HepG2 (cell line): Measurements from ENCODE around the gene CS. TPM values are rescaled to one million over a fixed set of nuclear protein-coding genes. Genes with fewer than 3 reads are reported as not detected.

ENCODE experiments used
- ATAC-seq: fragments of 200-7000 bp; cut with Tn5 transposase; 3 replicates; pipeline ENCODE4 v1.9.1; 2020; ENCODE audit warnings: mild to moderate bottlenecking, moderate library complexity
- BruUV-seq: library from RNA; stranded (reverse); fragments of 400-500 nt; replicated peaks from 2 replicates; lab custom pipeline; 2021; lab: Mats Ljungman, UMichigan
- CTCF ChIA-PET: fragments of 300-600 bp; formaldehyde crosslinking; extraction: SDS; loops from one replicate; lab custom pipeline; 2021; ENCODE audit warnings: low total read pairs, inconsistent platforms, low intra/inter-chr PET ratio; lab: Yijun Ruan, JAX
- POLR2A ChIA-PET: fragments of 350-600 bp; sonication (Branson Sonifier 250); formaldehyde crosslinking; loops from one replicate; lab custom pipeline; 2020; ENCODE audit warnings: antibody characterized with exemption, inconsistent platforms; lab: Yijun Ruan, JAX
- DNase-seq: peaks from one replicate; pipeline ENCODE4 v3.0.0-alpha.2; 2015; ENCODE audit warnings: low spot score
- FAIRE-seq: peaks from 3 replicates; lab custom pipeline; 2011; peaks lifted over from hg19 to GRCh38; lab: Jason Lieb, UNC
- H2AFZ ChIP-seq: one replicate; pipeline ENCODE4 v1.6.1; 2011; ENCODE audit warnings: low read length, inconsistent platforms
- H3K27ac ChIP-seq: fragments of 300-600 bp; 3 replicates; pipeline ENCODE4 v1.8.0; 2011; ENCODE audit warnings: mixed run types, mild to moderate bottlenecking, mixed read lengths, low read length, inconsistent platforms; ENCODE audit not compliant: insufficient read depth; ENCODE audit errors: extremely low read length
- H3K27me3 ChIP-seq, 2 experiments: fragments of 200-600 bp in 1 of 2; 2 replicates in 1 of 2; 3 replicates in 1 of 2; pipeline versions ENCODE4 v1.6.0 to v1.8.0; 2011; ENCODE audit warnings: low read length in 2 of 2, mild to moderate bottlenecking in 2 of 2, moderate library complexity in 2 of 2, inconsistent platforms in 1 of 2; ENCODE audit not compliant: insufficient read depth in 2 of 2, control insufficient read depth in 1 of 2
- H3K36me3 ChIP-seq, 2 experiments: fragments of 200-600 bp in 1 of 2; replicated peaks in 1 of 2; 2 replicates in 1 of 2; 3 replicates in 1 of 2; pipeline versions ENCODE4 v1.5.1 to v1.8.0; 2011; ENCODE audit warnings: low read length in 2 of 2, inconsistent platforms in 1 of 2; ENCODE audit not compliant: insufficient read depth in 2 of 2, control insufficient read depth in 1 of 2
- H3K4me1 ChIP-seq: 2 replicates; pipeline ENCODE4 v1.5.1; 2012; ENCODE audit warnings: low read length, inconsistent platforms; ENCODE audit not compliant: insufficient read depth
- H3K4me2 ChIP-seq: 2 replicates; pipeline ENCODE4 v1.6.0; 2011; ENCODE audit warnings: low read depth, low read length, inconsistent platforms
- H3K4me3 ChIP-seq, 3 experiments: fragments of 200-600 bp in 1 of 3; sonication (generic), shearing (Covaris generic) in 1 of 3; replicated peaks in 1 of 3; 2 replicates each; pipeline ENCODE4 v1.5.1; 2011 to 2016; ENCODE audit warnings: low read length in 3 of 3, inconsistent platforms in 2 of 3, low read depth in 2 of 3, mild to moderate bottlenecking in 2 of 3, control low read depth in 1 of 3, mixed read lengths in 1 of 3; ENCODE audit not compliant: insufficient read depth in 1 of 3
- H3K79me2 ChIP-seq: one replicate; pipeline ENCODE4 v1.6.1; 2011; ENCODE audit warnings: low read length, inconsistent platforms; ENCODE audit not compliant: insufficient read depth
- H3K9ac ChIP-seq: 2 replicates; pipeline ENCODE4 v1.6.0; 2011; ENCODE audit warnings: mild to moderate bottlenecking, low read depth, low read length, inconsistent platforms; ENCODE audit not compliant: insufficient read depth
- H3K9me3 ChIP-seq: 2 replicates; pipeline ENCODE4 v1.5.1; 2012; ENCODE audit warnings: mild to moderate bottlenecking, low read length
- H4K20me1 ChIP-seq: 2 replicates; pipeline ENCODE4 v1.6.0; 2011; ENCODE audit warnings: inconsistent platforms, mild to moderate bottlenecking, low read length, moderate library complexity; ENCODE audit not compliant: insufficient read depth
- CEBPB ChIP-seq: IDR thresholded peaks from 2 replicates; pipeline ENCODE4 v1.6.1; 2011; ENCODE audit warnings: low read depth, low read length, improper control_type of control experiment, borderline replicate concordance
- CSRNP1 ChIP-seq: sonication (generic); formaldehyde crosslinking; IDR thresholded peaks from 2 replicates; pipeline ENCODE4 v1.8.1; 2023; ENCODE audit warnings: mild to moderate bottlenecking, missing genetic modification reagents
- E2F2 ChIP-seq: sonication (generic); formaldehyde crosslinking; IDR thresholded peaks from 2 replicates; pipeline ENCODE4 v1.4.0; 2020; ENCODE audit warnings: missing genetic modification reagents, borderline replicate concordance
- HMGA1 ChIP-seq: sonication (generic); formaldehyde crosslinking; conservative IDR thresholded peaks from 2 replicates; pipeline ENCODE4 v1.4.0; 2020; ENCODE audit warnings: missing genetic modification reagents
- MXD1 ChIP-seq: sonication (generic); formaldehyde crosslinking; IDR thresholded peaks from 2 replicates; pipeline ENCODE4 v1.4.0; 2020; ENCODE audit warnings: mild to moderate bottlenecking, missing genetic modification reagents
- NFE2L1 ChIP-seq: sonication (generic); formaldehyde crosslinking; IDR thresholded peaks from 2 replicates; pipeline ENCODE4 v1.4.0; 2020; ENCODE audit warnings: missing genetic modification reagents, mild to moderate bottlenecking, borderline replicate concordance
- RARG ChIP-seq: sonication (generic); formaldehyde crosslinking; IDR thresholded peaks from 2 replicates; pipeline ENCODE4 v1.4.0; 2020; ENCODE audit warnings: low read depth, mild to moderate bottlenecking, missing genetic modification reagents
- TFDP1 ChIP-seq: IDR thresholded peaks from 2 replicates; pipeline ENCODE4 v1.6.1; 2016; ENCODE audit warnings: missing compliant biosample characterization, missing genetic modification reagents, borderline replicate concordance
- ZNF124 ChIP-seq: sonication (generic); formaldehyde crosslinking; IDR thresholded peaks from 2 replicates; pipeline ENCODE4 v1.4.0; 2020; ENCODE audit warnings: missing genetic modification reagents
- ZNF567 ChIP-seq: sonication (generic); formaldehyde crosslinking; IDR thresholded peaks from 2 replicates; pipeline ENCODE4 v1.8.1; 2023; ENCODE audit warnings: mild to moderate bottlenecking, missing genetic modification reagents, borderline replicate concordance
- ZNF570 ChIP-seq: sonication (generic); formaldehyde crosslinking; IDR thresholded peaks from 2 replicates; pipeline ENCODE4 v1.4.0; 2020; ENCODE audit warnings: mild to moderate bottlenecking, missing genetic modification reagents, borderline replicate concordance
- ZNF703 ChIP-seq: sonication (generic); formaldehyde crosslinking; IDR thresholded peaks from 2 replicates; pipeline ENCODE4 v1.5.1; 2020; ENCODE audit warnings: missing genetic modification reagents, mild to moderate bottlenecking, moderate library complexity, borderline replicate concordance
- ZNF761 ChIP-seq: sonication (generic); formaldehyde crosslinking; conservative IDR thresholded peaks from 2 replicates; pipeline ENCODE4 v1.4.0; 2020; ENCODE audit warnings: mild to moderate bottlenecking, missing genetic modification reagents
- WGBS: methylation state at CpG from one replicate; pipeline ENCODE4 v1.1.6; 2017; ENCODE audit warnings: low lambda C conversion rate; 5-methylcytosine and 5-hydroxymethylcytosine counted together
- in situ Hi-C: cut with HindIII; loops from 2 replicates; pipeline ENCODE4 v1.10.0; 2017; ENCODE audit warnings: low pct_unique_long_range_greater_than_20kb; ENCODE audit not compliant: extremely low pct_ligation_motif_present
- intact Hi-C: fragments of 100-400 bp; cut with micrococcal nuclease; formaldehyde crosslinking; loops from one replicate; pipeline ENCODE4 v1.10.0; 2022; ENCODE audit not compliant: unreplicated experiment
- polyA plus RNA-seq, 8 experiments: library from polyadenylated mRNA; depleted of rRNA in 3 of 8; stranded (reverse) in 7 of 8; unstranded in 1 of 8; fragments of >200 nt; fragmentation: Illumina TruSeq in 4 of 8; extraction: Trizol in 4 of 8; gene quantifications; 2 replicates each; pipeline versions ENCODE4 v1.2.1 to v1.2.3, GENCODE V29; 2011 to 2016; ENCODE audit warnings: low read depth in 4 of 8, missing spikeins in 1 of 8, mixed read lengths in 1 of 8; ENCODE audit not compliant: insufficient read depth in 1 of 8
- total RNA-seq, 5 experiments: library from RNA; depleted of rRNA; stranded (reverse); fragments of >200 nt; fragmentation: Illumina TruSeq; extraction: Trizol; gene quantifications; 2 replicates each; pipeline ENCODE4 v1.2.3, GENCODE V29; 2016; ENCODE audit warnings: low read depth in 1 of 5
- TF ChIP-seq, protein P1 (sequence below): sonication (generic); formaldehyde crosslinking; IDR thresholded peaks from 2 replicates; pipeline ENCODE4 v1.5.0; 2020; ENCODE audit warnings: mild to moderate bottlenecking, missing genetic modification reagents
- TF ChIP-seq, protein P2 (sequence below): sonication (generic); formaldehyde crosslinking; IDR thresholded peaks from 2 replicates; pipeline ENCODE4 v1.8.0; 2022; ENCODE audit warnings: mild to moderate bottlenecking, missing genetic modification reagents, moderate library complexity

Gene CS
- total and polyA plus RNA-seq, 2 of the 13 experiments (the other 11 are each of a cell fraction or from before 2014, with no cell fraction given): 173 to 175 TPM

DNA sequence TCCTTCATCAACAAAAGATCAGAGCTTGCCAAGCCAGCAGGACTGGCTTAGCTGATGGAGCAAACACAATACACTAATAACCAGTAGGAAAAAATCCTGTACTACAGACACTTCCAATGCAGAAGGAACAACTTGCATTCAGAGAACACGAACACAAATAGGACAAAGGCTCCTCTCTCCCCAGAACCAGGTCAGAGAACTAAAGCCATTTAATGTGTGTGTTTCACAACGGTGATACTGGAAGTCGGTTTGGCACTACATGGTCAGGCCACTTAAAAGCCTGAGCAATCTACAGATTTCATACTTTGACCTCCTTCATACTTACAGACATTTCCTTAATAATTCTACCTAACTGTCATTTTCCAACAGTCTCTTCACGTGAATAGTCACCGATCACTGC lies 6.3 kb downstream of the CS start:
- TF ChIP-seq ZNF124: no peak
- no peak for TF ChIP-seq TFDP1 (CRISPR knock-in tag)
- TF ChIP-seq ZNF761 (CRISPR knock-in tag): no peak
- no peak for TF ChIP-seq HMGA1 (CRISPR knock-in tag)
- no peak for TF ChIP-seq CSRNP1 (CRISPR knock-in tag)
- no peak for TF ChIP-seq ZNF570
- no peak for TF ChIP-seq RARG
- no peak for TF ChIP-seq ZNF567 (CRISPR knock-in tag)
- no peak for TF ChIP-seq ZNF703 (CRISPR knock-in tag)
- TF ChIP-seq CEBPB: no peak
- no peak for TF ChIP-seq MXD1 (CRISPR knock-in tag)
- TF ChIP-seq E2F2: no peak
- TF ChIP-seq, protein P1, sequence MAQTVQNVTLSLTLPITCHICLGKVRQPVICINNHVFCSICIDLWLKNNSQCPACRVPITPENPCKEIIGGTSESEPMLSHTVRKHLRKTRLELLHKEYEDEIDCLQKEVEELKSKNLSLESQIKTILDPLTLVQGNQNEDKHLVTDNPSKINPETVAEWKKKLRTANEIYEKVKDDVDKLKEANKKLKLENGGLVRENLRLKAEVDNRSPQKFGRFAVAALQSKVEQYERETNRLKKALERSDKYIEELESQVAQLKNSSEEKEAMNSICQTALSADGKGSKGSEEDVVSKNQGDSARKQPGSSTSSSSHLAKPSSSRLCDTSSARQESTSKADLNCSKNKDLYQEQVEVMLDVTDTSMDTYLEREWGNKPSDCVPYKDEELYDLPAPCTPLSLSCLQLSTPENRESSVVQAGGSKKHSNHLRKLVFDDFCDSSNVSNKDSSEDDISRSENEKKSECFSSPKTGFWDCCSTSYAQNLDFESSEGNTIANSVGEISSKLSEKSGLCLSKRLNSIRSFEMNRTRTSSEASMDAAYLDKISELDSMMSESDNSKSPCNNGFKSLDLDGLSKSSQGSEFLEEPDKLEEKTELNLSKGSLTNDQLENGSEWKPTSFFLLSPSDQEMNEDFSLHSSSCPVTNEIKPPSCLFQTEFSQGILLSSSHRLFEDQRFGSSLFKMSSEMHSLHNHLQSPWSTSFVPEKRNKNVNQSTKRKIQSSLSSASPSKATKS (CRISPR knock-in tag): no peak
- no peak for TF ChIP-seq NFE2L1 (CRISPR knock-in tag)
- TF ChIP-seq, protein P2, sequence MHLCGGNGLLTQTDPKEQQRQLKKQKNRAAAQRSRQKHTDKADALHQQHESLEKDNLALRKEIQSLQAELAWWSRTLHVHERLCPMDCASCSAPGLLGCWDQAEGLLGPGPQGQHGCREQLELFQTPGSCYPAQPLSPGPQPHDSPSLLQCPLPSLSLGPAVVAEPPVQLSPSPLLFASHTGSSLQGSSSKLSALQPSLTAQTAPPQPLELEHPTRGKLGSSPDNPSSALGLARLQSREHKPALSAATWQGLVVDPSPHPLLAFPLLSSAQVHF: no peak
- WGBS: 92% methylated on average over 5 of the region's 5 CpGs
- Histone ChIP-seq H3K9ac (no peak overlapping the region), H2AFZ (no peak overlapping the region), H3K4me2 (no peak overlapping the region), H3K4me3 (no peak overlapping the region), H3K9me3 (no peaks in the 10 kb centered on the region), H3K36me3 (peaks cover 2 to 25% of the 10 kb centered on the region in 2 experiments; a peak in 4 of 5 replicates), H4K20me1 (peaks cover 5% of the 10 kb centered on the region; the same call in 1 of the 2 replicates), H3K4me1 (peaks cover 71% of the 10 kb centered on the region), H3K27ac (no peak overlapping the region), H3K79me2 (peaks cover 79% of the 10 kb centered on the region), H3K27me3 (no peaks in the 10 kb centered on the region)
- no peak for ATAC-seq
- intact Hi-C loops: no loop called here
- ChIA-PET POLR2A (no interaction called here), CTCF (no interaction called here)
- no TSS peak for BruUV-seq
- no peak for DNase-seq
- no peak for FAIRE-seq
- in situ Hi-C loops: no loop called here
